Stimulated activated naive CD4-positive, alpha-beta T cell treated with Interleukin-2 at 50 U/mL for 16 hours (primary cell): Measurements from ENCODE around the gene ACP4.
A peak's percentile ranks its signal among the peaks of the same experiment; 100 is the strongest.
"Not testable (repeated sequence)": the region's sequence is repeated elsewhere in the genome, so short reads cannot be mapped to it uniquely, and the experiment has no call there.

ENCODE experiments used
- DNase-seq: peaks from one replicate; lab custom pipeline; 2025; lab: John Stamatoyannopoulos, UW

ACP4 gene

GRCh38 chr19:50797781-50798658 lies 7.8 kb downstream of the ACP4 start:
- DNase-seq = no peak

GRCh38 chr19:50798659-50799546 lies 8.7 kb downstream of the ACP4 start:
- DNase-seq = no peak

GRCh38 chr19:50799547-50799851 lies 9.3 kb downstream of the ACP4 start:
- no peak for DNase-seq

GRCh38 chr19:50801107-50801506 lies 10.9 kb downstream of the ACP4 start:
- no peak for DNase-seq

- peak; percentile 45 for DNase-seq
Observed at GRCh38 chr19:50803633-50804419, 13.6 kb downstream of the ACP4 start.

- peak; percentile 98 for DNase-seq
Observed at GRCh38 chr19:50804420-50805272, 14.4 kb downstream of the ACP4 start.

GRCh38 chr19:50808856-50809255 lies 18.6 kb downstream of the ACP4 start:
- no peak for DNase-seq

- DNase-seq = not testable (repeated sequence)
Observed at GRCh38 chr19:50811622-50812238, 21.5 kb downstream of the ACP4 start.

- DNase-seq = no peak
Observed at GRCh38 chr19:50812474-50812873, 22.3 kb downstream of the ACP4 start.

- no peak for DNase-seq
Observed at GRCh38 chr19:50814883-50815282, 24.7 kb downstream of the ACP4 start.

GRCh38 chr19:50815439-50815838 lies 25.2 kb downstream of the ACP4 start:
- no peak for DNase-seq

GRCh38 chr19:50817941-50818858 lies 28.0 kb downstream of the ACP4 start:
- DNase-seq = peak; percentile 30

- no peak for DNase-seq
Observed at GRCh38 chr19:50818859-50819472, 28.8 kb downstream of the ACP4 start.

GRCh38 chr19:50819636-50820035 lies 29.4 kb downstream of the ACP4 start:
- no peak for DNase-seq

- DNase-seq = no peak
Observed at GRCh38 chr19:50820086-50820485, 29.9 kb downstream of the ACP4 start.

- no peak for DNase-seq
Observed at GRCh38 chr19:50820549-50821247, 30.5 kb downstream of the ACP4 start.

GRCh38 chr19:50821248-50821612 lies 31.0 kb downstream of the ACP4 start:
- DNase-seq = no peak

- no peak for DNase-seq
Observed at GRCh38 chr19:50821622-50822021, 31.4 kb downstream of the ACP4 start.
